ENCODE results near the gene LLCFC1. TPM values are rescaled to one million over a fixed set of nuclear protein-coding genes. Genes with fewer than 3 reads are reported as not detected.

Gene LLCFC1
- total and polyA plus RNA-seq, 2 experiments from 2014 or later = not detected

- ATAC-seq (no peak), DNase-seq (ENCODE audit: low spot score) (peak; percentile 20)
- peaks cover 10% of the 10 kb centered on the region for H3K36me3 Mint-ChIP-seq (ENCODE audit: low read depth)
- H3K4me2 ChIP-seq = no peak overlapping the region
- H3K79me2 ChIP-seq (replicated peaks; ENCODE audit: insufficient read depth) = no peaks in the 10 kb centered on the region
- H3K9me2 ChIP-seq (ENCODE audit: insufficient read depth) = peaks cover 21% of the 10 kb centered on the region
- H3K4me1 Mint-ChIP-seq = peaks cover 40% of the 10 kb centered on the region
- peak overlapping the region; percentile 89; the same call in 1 of the 2 replicates for H2AFZ ChIP-seq
- peaks cover 3% of the 10 kb centered on the region; the same call in 2 of the 3 replicates for H3K9me3 Mint-ChIP-seq
- H3K27ac Mint-ChIP-seq = no peak overlapping the region
- no peaks in the 10 kb centered on the region for H4K20me1 ChIP-seq (replicated peaks; ENCODE audit: insufficient read depth)
- H3K4me3 ChIP-seq = no peak overlapping the region
- H3F3A ChIP-seq (replicated peaks; ENCODE audit: low read depth) = no peaks in the 10 kb centered on the region
- no peak overlapping the region for H3K27ac ChIP-seq (ENCODE audit: low read depth)
- peaks cover 32% of the 10 kb centered on the region for H3K4me1 ChIP-seq (ENCODE audit: insufficient read depth)
- no peak overlapping the region for H3K4me3 Mint-ChIP-seq
- H3K36me3 ChIP-seq (ENCODE audit: insufficient read depth) = no peaks in the 10 kb centered on the region
- H3K27me3 Mint-ChIP-seq (ENCODE audit: insufficient read depth, low read depth, poor library complexity) = peaks cover 6% of the 10 kb centered on the region
- TF ChIP-seq ZNF114 (CRISPR knock-in tag; IDR thresholded peaks at IDR 0.05) (no peak), CTCF (conservative IDR thresholded peaks at IDR 0.05; ENCODE audit: low read depth in 2 of 2) (peak; percentile 48 to 54)
- no peaks in the 10 kb centered on the region for H3K27me3 ChIP-seq (ENCODE audit: insufficient read depth)
Measured at GRCh38 chr7:142960955-142961512, 21.8 kb downstream of the LLCFC1 start.

- no peaks in the 10 kb centered on the region for H3K27me3 ChIP-seq (ENCODE audit: insufficient read depth)
Measured at GRCh38 chr7:142961595-142961972, 22.3 kb downstream of the LLCFC1 start.

More at GRCh38 chr7:142961595-142961972, 22.3 kb downstream of the LLCFC1 start:
- Mint-ChIP-seq H3K9me3 (peaks cover under 1% of the 10 kb centered on the region; the same call in 2 of the 3 replicates), H3K27ac (no peak overlapping the region), H3K4me3 (no peak overlapping the region), H3K27me3 (ENCODE audit: insufficient read depth, low read depth, poor library complexity) (peaks cover 6% of the 10 kb centered on the region), H3K36me3 (ENCODE audit: low read depth) (peaks cover 5% of the 10 kb centered on the region; the same call in 2 of the 3 replicates), H3K4me1 (peaks cover 40% of the 10 kb centered on the region)
- H4K20me1 ChIP-seq (replicated peaks; ENCODE audit: insufficient read depth) = no peaks in the 10 kb centered on the region
- H3K4me1 ChIP-seq (ENCODE audit: insufficient read depth) = peaks cover 32% of the 10 kb centered on the region
- DNase-seq (ENCODE audit: low spot score) (no peak), ATAC-seq (no peak)
- peaks cover 21% of the 10 kb centered on the region for H3K9me2 ChIP-seq (ENCODE audit: insufficient read depth)
- H3K4me2 ChIP-seq = no peak overlapping the region
- no peak overlapping the region for H3K4me3 ChIP-seq
- no peaks in the 10 kb centered on the region for H3F3A ChIP-seq (replicated peaks; ENCODE audit: low read depth)
- TF ChIP-seq ETS1 (IDR thresholded peaks at IDR 0.05) (no peak), CREB1 (CRISPR knock-in tag; IDR thresholded peaks at IDR 0.05; ENCODE audit: low read depth) (no peak)
- no peak overlapping the region for H3K27ac ChIP-seq (ENCODE audit: low read depth)
- H3K79me2 ChIP-seq (replicated peaks; ENCODE audit: insufficient read depth) = no peaks in the 10 kb centered on the region
- H3K36me3 ChIP-seq (ENCODE audit: insufficient read depth) = no peaks in the 10 kb centered on the region
- peak overlapping the region; percentile 89 for H2AFZ ChIP-seq

All from GM23338 (cell line).